Right renal cortex interstitium (tissue), 3 donors: ENCODE measurements around the gene TENM4. TPM values are rescaled to one million over a fixed set of nuclear protein-coding genes. Genes with fewer than 3 reads are reported as not detected.

ENCODE experiments used
- DNase-seq, 3 donors: peaks; one replicate each; pipeline ENCODE4 v3.0.0-alpha.2; 2013; ENCODE audit warnings: low read depth in 3 of 3, low spot score in 2 of 3
- polyA plus RNA-seq, 3 donors: library from polyadenylated mRNA; unstranded; fragments of 120-200 nt; gene quantifications; one replicate each; pipeline ENCODE4 v1.2.1, GENCODE V29; 2013; ENCODE audit not compliant: insufficient read length in 3 of 3

The TENM4 gene
- polyA plus RNA-seq, 3 donors = 20.2 to 22.7 (median 21.1) TPM

- DNase-seq = no peak
Observed at GRCh38 chr11:79262221-79262620, 178.6 kb downstream of the TENM4 start.

- DNase-seq = no peak
Observed at GRCh38 chr11:79261684-79262083, 179.1 kb downstream of the TENM4 start.

- no peak for DNase-seq
Observed at GRCh38 chr11:79259800-79260199, 181.0 kb downstream of the TENM4 start.

GRCh38 chr11:79258576-79258975 lies 182.3 kb downstream of the TENM4 start:
- DNase-seq = no peak

GRCh38 chr11:79255965-79256364 lies 184.9 kb downstream of the TENM4 start:
- no peak for DNase-seq

GRCh38 chr11:79253280-79253679 lies 187.6 kb downstream of the TENM4 start:
- DNase-seq = no peak

- DNase-seq = no peak
Observed at GRCh38 chr11:79249295-79249993, 191.4 kb downstream of the TENM4 start.

- no peak for DNase-seq
Observed at GRCh38 chr11:79244798-79245197, 196.0 kb downstream of the TENM4 start.

- no peak for DNase-seq
Observed at GRCh38 chr11:79244241-79244772, 196.5 kb downstream of the TENM4 start.

GRCh38 chr11:79243422-79244210 lies 197.2 kb downstream of the TENM4 start:
- no peak for DNase-seq

GRCh38 chr11:79242616-79243015 lies 198.2 kb downstream of the TENM4 start:
- DNase-seq = no peak

GRCh38 chr11:79241852-79242241 lies 199.0 kb downstream of the TENM4 start:
- DNase-seq = no peak

- DNase-seq = no peak
Observed at GRCh38 chr11:79241205-79241851, 199.5 kb downstream of the TENM4 start.

GRCh38 chr11:79237703-79238102 lies 203.1 kb downstream of the TENM4 start:
- no peak for DNase-seq

GRCh38 chr11:79237091-79237490 lies 203.7 kb downstream of the TENM4 start:
- no peak for DNase-seq

- no peak for DNase-seq
Observed at GRCh38 chr11:79236541-79236971, 204.3 kb downstream of the TENM4 start.

GRCh38 chr11:79235696-79236095 lies 205.1 kb downstream of the TENM4 start:
- no peak for DNase-seq

GRCh38 chr11:79232346-79232745 lies 208.5 kb downstream of the TENM4 start:
- DNase-seq = no peak

- DNase-seq = no peak
Observed at GRCh38 chr11:79229047-79229446, 211.8 kb downstream of the TENM4 start.

GRCh38 chr11:79227767-79228755 lies 212.8 kb downstream of the TENM4 start:
- no peak for DNase-seq
